Suprapubic skin (tissue), 4 donors: ENCODE measurements around the gene MED22. TPM values are rescaled to one million over a fixed set of nuclear protein-coding genes. Genes with fewer than 3 reads are reported as not detected.
A peak's percentile ranks its signal among the peaks of the same experiment; 100 is the strongest.

Source experiments
- DNase-seq, 2 donors: peaks; one replicate each; pipeline ENCODE4 v3.0.0-alpha.2; 2019; ENCODE audit warnings: low spot score in 2 of 2
- H3K27ac ChIP-seq: fragments of 200-600 bp; sonication (generic); one replicate; pipeline ENCODE4 v1.5.1; 2019
- H3K27me3 ChIP-seq: fragments of 200-600 bp; sonication (generic); one replicate; pipeline ENCODE4 v1.5.1; 2019
- H3K36me3 ChIP-seq: fragments of 200-600 bp; sonication (generic); one replicate; pipeline ENCODE4 v1.5.1; 2019
- H3K4me1 ChIP-seq: fragments of 200-600 bp; sonication (generic); one replicate; pipeline ENCODE4 v1.5.1; 2019
- H3K4me3 ChIP-seq: fragments of 200-600 bp; sonication (generic); one replicate; pipeline ENCODE4 v1.5.1; 2019; ENCODE audit warnings: mild to moderate bottlenecking
- H3K9me3 ChIP-seq: fragments of 200-600 bp; sonication (generic); one replicate; pipeline ENCODE4 v1.5.1; 2019
- CTCF ChIP-seq, 2 donors: fragments of 200-600 bp in 1 of 2; fragments of 450-650 bp in 1 of 2; sonication (generic) in 1 of 2; IDR thresholded peaks; one replicate each; pipeline ENCODE4 v1.5.1; 2016 to 2019; ENCODE audit warnings: antibody characterized with exemption in 2 of 2, mild to moderate bottlenecking in 1 of 2, moderate library complexity in 1 of 2
- EP300 ChIP-seq: sonication (generic); formaldehyde crosslinking; IDR thresholded peaks from one replicate; pipeline ENCODE4 v1.6.1; 2017; ENCODE audit warnings: antibody characterized with exemption
- POLR2A ChIP-seq, 2 donors: fragments of 450-650 bp; IDR thresholded peaks; one replicate each; pipeline ENCODE4 v1.6.1; 2017; ENCODE audit warnings: antibody characterized with exemption in 2 of 2, mild to moderate bottlenecking in 2 of 2, moderate library complexity in 2 of 2
- POLR2AphosphoS5 ChIP-seq, 3 donors: sonication (generic); formaldehyde crosslinking; IDR thresholded peaks; one replicate each; pipeline ENCODE4 v1.6.1; 2017; ENCODE audit warnings: antibody characterized with exemption in 3 of 3
- WGBS: methylation state at CpG from one replicate; pipeline ENCODE4 v1.1.5; 2018; 5-methylcytosine and 5-hydroxymethylcytosine counted together
- total RNA-seq, 4 donors: library from RNA; depleted of rRNA; stranded (reverse); fragments of >200 nt; gene quantifications; one replicate each; pipeline ENCODE4 v1.1.0, GENCODE V29; 2016

Gene MED22
- total RNA-seq, 4 donors from 2014 or later, result 11.5 to 27.4 (median 18.8) TPM

- no peaks in the 10 kb centered on the region for H3K27me3 ChIP-seq
- no peak for DNase-seq
- peak overlapping the region; percentile 87 for H3K4me3 ChIP-seq
- WGBS, result 1% methylated on average over 9 of the region's 39 CpGs
- no peaks in the 10 kb centered on the region for H3K9me3 ChIP-seq
- H3K27ac ChIP-seq, result peak overlapping the region; percentile 97
- peaks cover 70% of the 10 kb centered on the region for H3K4me1 ChIP-seq
- TF ChIP-seq POLR2AphosphoS5 (IDR thresholded peaks at IDR 0.05) (no peak), EP300 (no peak), POLR2A (IDR thresholded peaks at IDR 0.05) (no peak), CTCF (IDR thresholded peaks at IDR 0.05) (no peak)
- peaks cover 6% of the 10 kb centered on the region for H3K36me3 ChIP-seq
These were observed 27.3 kb upstream of the MED22 start for GRCh38 chr9:133375116-133375723.

GRCh38 chr9:133374612-133375115 lies 26.7 kb upstream of the MED22 start:
- DNase-seq, result no peak
- H3K27ac ChIP-seq, result peak overlapping the region; percentile 97
- 11% methylated on average over 12 of the region's 12 CpGs for WGBS
- H3K4me1 ChIP-seq, result peaks cover 74% of the 10 kb centered on the region
- no peaks in the 10 kb centered on the region for H3K27me3 ChIP-seq
- no peak for TF ChIP-seq EP300
- no peak for TF ChIP-seq CTCF (IDR thresholded peaks at IDR 0.05)
- no peak for TF ChIP-seq POLR2A (IDR thresholded peaks at IDR 0.05)
- no peak for TF ChIP-seq POLR2AphosphoS5 (IDR thresholded peaks at IDR 0.05)
- H3K36me3 ChIP-seq, result peaks cover 7% of the 10 kb centered on the region
- peak overlapping the region; percentile 87 for H3K4me3 ChIP-seq
- H3K9me3 ChIP-seq, result no peaks in the 10 kb centered on the region

GRCh38 chr9:133372144-133372543 lies 24.2 kb upstream of the MED22 start:
- Histone ChIP-seq H3K27me3 (no peaks in the 10 kb centered on the region), H3K27ac (no peak overlapping the region), H3K36me3 (peaks cover 7% of the 10 kb centered on the region), H3K4me1 (peaks cover 88% of the 10 kb centered on the region), H3K4me3 (no peak overlapping the region), H3K9me3 (no peaks in the 10 kb centered on the region)
- 50% methylated on average over 7 of the region's 7 CpGs for WGBS
- no peak for DNase-seq
- no peak for TF ChIP-seq POLR2AphosphoS5 (IDR thresholded peaks at IDR 0.05)
- no peak for TF ChIP-seq POLR2A (IDR thresholded peaks at IDR 0.05)
- TF ChIP-seq CTCF (IDR thresholded peaks at IDR 0.05), result no peak
- TF ChIP-seq EP300, result no peak

GRCh38 chr9:133371261-133371711 lies 23.4 kb upstream of the MED22 start:
- H3K27ac ChIP-seq, result no peak overlapping the region

More at GRCh38 chr9:133371261-133371711, 23.4 kb upstream of the MED22 start:
- H3K9me3 ChIP-seq, result no peaks in the 10 kb centered on the region
- TF ChIP-seq CTCF (IDR thresholded peaks at IDR 0.05), result no peak
- no peak for TF ChIP-seq EP300
- TF ChIP-seq POLR2AphosphoS5 (IDR thresholded peaks at IDR 0.05), result no peak
- TF ChIP-seq POLR2A (IDR thresholded peaks at IDR 0.05), result no peak
- peaks cover 83% of the 10 kb centered on the region for H3K4me1 ChIP-seq
- DNase-seq, result no peak
- no peaks in the 10 kb centered on the region for H3K27me3 ChIP-seq
- 35% methylated on average over 8 of the region's 12 CpGs for WGBS
- no peak overlapping the region for H3K4me3 ChIP-seq
- peaks cover 14% of the 10 kb centered on the region for H3K36me3 ChIP-seq
